ENCODE data around the gene AMHR2. TPM values are rescaled to one million over a fixed set of nuclear protein-coding genes. Genes with fewer than 3 reads are reported as not detected.
"Not testable (repeated sequence)": the region's sequence is repeated elsewhere in the genome, so short reads cannot be mapped to it uniquely, and the experiment has no call there.

AMHR2 gene
- total and polyA plus RNA-seq, 2 donors (not counting 1 experiment from before 2014, with no cell fraction given), result not detected

DNA sequence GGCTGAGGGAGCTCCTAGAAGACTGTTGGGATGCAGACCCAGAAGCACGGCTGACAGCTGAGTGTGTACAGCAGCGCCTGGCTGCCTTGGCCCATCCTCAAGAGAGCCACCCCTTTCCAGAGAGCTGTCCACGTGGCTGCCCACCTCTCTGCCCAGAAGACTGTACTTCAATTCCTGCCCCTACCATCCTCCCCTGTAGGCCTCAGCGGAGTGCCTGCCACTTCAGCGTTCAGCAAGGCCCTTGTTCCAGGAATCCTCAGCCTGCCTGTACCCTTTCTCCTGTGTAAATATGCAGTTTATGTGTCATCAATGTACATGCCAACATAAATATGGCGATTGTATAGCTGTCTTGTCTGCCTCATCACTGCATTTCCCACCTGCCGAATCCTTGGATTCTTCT lies 7.5 kb downstream of the AMHR2 start:
- no peaks in the 10 kb centered on the region for H3K9me3 ChIP-seq (ENCODE audit: control extremely low read depth in 1 of 3, control insufficient read depth in 2 of 3, insufficient read depth in 1 of 3, low read length in 2 of 3)
- no peaks in the 10 kb centered on the region for H4K20me1 ChIP-seq (ENCODE audit: control insufficient read depth, insufficient read depth, low read length, poor library complexity, severe bottlenecking)
- Mint-ChIP-seq H3K27ac (no peak overlapping the region), H3K4me3 (no peak overlapping the region), H3K27me3 (no peaks in the 10 kb centered on the region), H3K9me3 (ENCODE audit: insufficient read depth) (no peaks in the 10 kb centered on the region), H3K4me1 (no peaks in the 10 kb centered on the region)
- H2AFZ ChIP-seq (ENCODE audit: insufficient read depth, low read depth, low read length, poor library complexity, severe bottlenecking), result no peak overlapping the region
- no peaks in the 10 kb centered on the region for H3K27me3 ChIP-seq (replicated peaks in 1 of 4; ENCODE audit: control extremely low read depth in 1 of 4, control insufficient read depth in 3 of 4, insufficient read depth in 4 of 4, low read length in 3 of 4)
- no peaks in the 10 kb centered on the region for H3K4me1 ChIP-seq (ENCODE audit: control insufficient read depth in 2 of 2, insufficient read depth in 2 of 2, low read length in 2 of 2)
- no peak overlapping the region for H3K27ac ChIP-seq (ENCODE audit: low read length in 2 of 2)
- no peak overlapping the region for H3K4me2 ChIP-seq (replicated peaks; ENCODE audit: low read depth, low read length, poor library complexity, severe bottlenecking)
- intact Hi-C loops (cut with micrococcal nuclease), result no loop called here
- ATAC-seq (ENCODE audit: low read depth) (no peak), DNase-seq (no peak)
- WGBS (ENCODE audit: insufficient coverage), result 94% methylated on average over 3 of the region's 7 CpGs
- H3K4me3 ChIP-seq (ENCODE audit: control extremely low read depth in 1 of 5, extremely low read depth in 1 of 5, insufficient read depth in 1 of 5, low read depth in 2 of 5, low read length in 4 of 5), result no peak overlapping the region
- no peaks in the 10 kb centered on the region for H3K79me2 ChIP-seq (ENCODE audit: control insufficient read depth, insufficient read depth, low read length)
- TF ChIP-seq, protein P1, sequence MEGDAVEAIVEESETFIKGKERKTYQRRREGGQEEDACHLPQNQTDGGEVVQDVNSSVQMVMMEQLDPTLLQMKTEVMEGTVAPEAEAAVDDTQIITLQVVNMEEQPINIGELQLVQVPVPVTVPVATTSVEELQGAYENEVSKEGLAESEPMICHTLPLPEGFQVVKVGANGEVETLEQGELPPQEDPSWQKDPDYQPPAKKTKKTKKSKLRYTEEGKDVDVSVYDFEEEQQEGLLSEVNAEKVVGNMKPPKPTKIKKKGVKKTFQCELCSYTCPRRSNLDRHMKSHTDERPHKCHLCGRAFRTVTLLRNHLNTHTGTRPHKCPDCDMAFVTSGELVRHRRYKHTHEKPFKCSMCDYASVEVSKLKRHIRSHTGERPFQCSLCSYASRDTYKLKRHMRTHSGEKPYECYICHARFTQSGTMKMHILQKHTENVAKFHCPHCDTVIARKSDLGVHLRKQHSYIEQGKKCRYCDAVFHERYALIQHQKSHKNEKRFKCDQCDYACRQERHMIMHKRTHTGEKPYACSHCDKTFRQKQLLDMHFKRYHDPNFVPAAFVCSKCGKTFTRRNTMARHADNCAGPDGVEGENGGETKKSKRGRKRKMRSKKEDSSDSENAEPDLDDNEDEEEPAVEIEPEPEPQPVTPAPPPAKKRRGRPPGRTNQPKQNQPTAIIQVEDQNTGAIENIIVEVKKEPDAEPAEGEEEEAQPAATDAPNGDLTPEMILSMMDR (IDR thresholded peaks at IDR 0.05), result no peak
- no peak for TF ChIP-seq EZH2 (IDR thresholded peaks at IDR 0.05; ENCODE audit: borderline replicate concordance, insufficient read depth, low read depth, low read length, poor library complexity, severe bottlenecking)
- H3K9ac ChIP-seq (ENCODE audit: low read length), result no peak overlapping the region
- CTCF ChIA-PET, result interaction anchor here (0.5 to 3.4 kb wide), 5 partner anchors 9 to 129 kb away, joined by 3 to 12 read pairs (median 4); no protein-coding TSS in a partner anchor
- POLR2A ChIA-PET, result no interaction called here
- H3K36me3 ChIP-seq (replicated peaks in 1 of 2; ENCODE audit: control extremely low read depth in 1 of 2, control insufficient read depth in 1 of 2, extremely low read depth in 1 of 2, insufficient read depth in 2 of 2, low read length in 1 of 2), result no peaks in the 10 kb centered on the region

DNA sequence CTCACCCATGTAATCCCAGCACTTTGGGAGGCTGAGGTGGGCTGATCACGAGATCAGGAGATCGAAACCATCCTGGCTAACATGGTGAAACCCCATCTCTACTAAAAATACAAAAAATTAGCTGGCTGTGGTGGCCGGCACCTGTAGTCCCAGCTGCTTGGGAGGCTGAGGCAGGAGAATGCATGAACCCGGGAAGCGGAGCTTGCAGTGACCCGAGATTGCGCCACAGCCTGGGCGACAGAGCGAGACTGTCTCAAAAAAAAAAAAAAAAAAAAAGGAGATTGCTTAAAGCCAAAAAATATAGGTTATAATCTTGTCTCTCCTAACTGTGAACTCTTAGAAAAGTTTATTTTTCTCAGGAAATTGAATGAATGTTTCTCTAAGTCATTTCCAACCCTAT lies 11.7 kb downstream of the AMHR2 start:
- H3K27me3 Mint-ChIP-seq; H3K36me3 ChIP-seq (replicated peaks in 1 of 2; ENCODE audit: control extremely low read depth in 1 of 2, control insufficient read depth in 1 of 2, extremely low read depth in 1 of 2, insufficient read depth in 2 of 2, low read length in 1 of 2); H3K9me3 ChIP-seq (ENCODE audit: control extremely low read depth in 1 of 3, control insufficient read depth in 2 of 3, insufficient read depth in 1 of 3, low read length in 2 of 3); H3K79me2 ChIP-seq (ENCODE audit: control insufficient read depth, insufficient read depth, low read length); H3K4me3 ChIP-seq (ENCODE audit: control extremely low read depth in 1 of 5, extremely low read depth in 1 of 5, insufficient read depth in 1 of 5, low read depth in 2 of 5, low read length in 4 of 5); H3K4me2 ChIP-seq (replicated peaks; ENCODE audit: low read depth, low read length, poor library complexity, severe bottlenecking); H3K27me3 ChIP-seq (replicated peaks in 1 of 4; ENCODE audit: control extremely low read depth in 1 of 4, control insufficient read depth in 3 of 4, insufficient read depth in 4 of 4, low read length in 3 of 4); H3K27ac Mint-ChIP-seq; H3K9me3 Mint-ChIP-seq (ENCODE audit: insufficient read depth); H3K4me1 Mint-ChIP-seq; H3K4me3 Mint-ChIP-seq; H2AFZ ChIP-seq (ENCODE audit: insufficient read depth, low read depth, low read length, poor library complexity, severe bottlenecking); H3K4me1 ChIP-seq (ENCODE audit: control insufficient read depth in 2 of 2, insufficient read depth in 2 of 2, low read length in 2 of 2); H4K20me1 ChIP-seq (ENCODE audit: control insufficient read depth, insufficient read depth, low read length, poor library complexity, severe bottlenecking); ATAC-seq (ENCODE audit: low read depth); intact Hi-C loops (cut with micrococcal nuclease); H3K27ac ChIP-seq (ENCODE audit: low read length in 2 of 2); DNase-seq; H3K9ac ChIP-seq (ENCODE audit: low read length): not testable (repeated sequence)
- CTCF ChIA-PET, result interaction anchor here (1.2 kb wide), 1 partner anchor 222 kb away, joined by 3 read pairs; no protein-coding TSS in a partner anchor
- no CpG with 5 or more reads among the region's 9 CpGs for WGBS (ENCODE audit: insufficient coverage)
- POLR2A ChIA-PET, result interaction anchor here (0.5 kb wide), 1 partner anchor 16 kb away, joined by 3 read pairs; no protein-coding TSS in a partner anchor

DNA sequence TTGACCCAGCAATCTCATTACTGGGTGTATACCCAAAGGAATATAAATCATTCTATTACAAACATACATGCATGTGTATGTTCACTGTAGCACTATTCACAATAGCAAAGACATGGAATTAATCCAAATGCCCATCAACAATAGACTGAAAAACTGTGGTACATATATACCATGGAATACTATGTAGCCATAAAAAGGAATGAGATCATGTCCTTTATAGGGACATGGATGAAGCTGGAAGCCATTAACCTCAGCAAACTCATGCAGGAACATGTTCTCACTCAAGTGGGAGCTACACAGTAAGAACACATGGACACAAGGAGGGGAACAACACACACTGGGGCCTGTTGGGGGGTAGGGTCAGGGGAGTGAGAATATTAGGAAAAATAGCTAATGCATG lies 15.9 kb downstream of the AMHR2 start:
- peak overlapping the region; percentile 56 for H3K27ac Mint-ChIP-seq
- Histone ChIP-seq H3K36me3 (replicated peaks in 1 of 2; ENCODE audit: control extremely low read depth in 1 of 2, control insufficient read depth in 1 of 2, extremely low read depth in 1 of 2, insufficient read depth in 2 of 2, low read length in 1 of 2) (peaks cover 0 to 11% of the 10 kb centered on the region in 2 experiments), H3K79me2 (ENCODE audit: control insufficient read depth, insufficient read depth, low read length) (peaks cover 28% of the 10 kb centered on the region), H3K4me1 (ENCODE audit: control insufficient read depth in 2 of 2, insufficient read depth in 2 of 2, low read length in 2 of 2) (peaks cover 21 to 25% of the 10 kb centered on the region in 2 donors), H4K20me1 (ENCODE audit: control insufficient read depth, insufficient read depth, low read length, poor library complexity, severe bottlenecking) (peaks cover 26% of the 10 kb centered on the region)
- H3K9me3 Mint-ChIP-seq (ENCODE audit: insufficient read depth); H3K9ac ChIP-seq (ENCODE audit: low read length); POLR2A ChIA-PET; ATAC-seq (ENCODE audit: low read depth); intact Hi-C loops (cut with micrococcal nuclease); H3K9me3 ChIP-seq (ENCODE audit: control extremely low read depth in 1 of 3, control insufficient read depth in 2 of 3, insufficient read depth in 1 of 3, low read length in 2 of 3); H3K4me2 ChIP-seq (replicated peaks; ENCODE audit: low read depth, low read length, poor library complexity, severe bottlenecking); H3K27me3 Mint-ChIP-seq; H3K27me3 ChIP-seq (replicated peaks in 1 of 4; ENCODE audit: control extremely low read depth in 1 of 4, control insufficient read depth in 3 of 4, insufficient read depth in 4 of 4, low read length in 3 of 4); H2AFZ ChIP-seq (ENCODE audit: insufficient read depth, low read depth, low read length, poor library complexity, severe bottlenecking); H3K4me3 ChIP-seq (ENCODE audit: control extremely low read depth in 1 of 5, extremely low read depth in 1 of 5, insufficient read depth in 1 of 5, low read depth in 2 of 5, low read length in 4 of 5); DNase-seq; H3K27ac ChIP-seq (ENCODE audit: low read length in 2 of 2): not testable (repeated sequence)
- CTCF ChIA-PET, result interaction anchor here (0.6 to 2.3 kb wide), 5 partner anchors 11 to 115 kb away, joined by 3 to 7 read pairs (median 4); no protein-coding TSS in a partner anchor
- H3K4me1 Mint-ChIP-seq, result peaks cover 31% of the 10 kb centered on the region
- peak overlapping the region; percentile 60 for H3K4me3 Mint-ChIP-seq
